GM12892 (cell line): ENCODE results near the gene PCDHB3.

ENCODE experiments used
- POLR2A ChIP-seq: IDR thresholded peaks from 2 replicates; pipeline ENCODE4 v1.6.1; 2011; ENCODE audit warnings: low read depth, low read length, control low read depth
- TAF1 ChIP-seq: IDR thresholded peaks from 2 replicates; pipeline ENCODE4 v1.6.1; 2011; ENCODE audit warnings: low read depth, mild to moderate bottlenecking, control low read depth, low read length, borderline replicate concordance

- TF ChIP-seq TAF1, result no peak
- TF ChIP-seq POLR2A, result no peak
Measured at GRCh38 chr5:141077826-141078225, 22.4 kb upstream of the PCDHB3 start.
